Naive thymus-derived CD4-positive, alpha-beta T cell (primary cell): Measurements from ENCODE around the gene PPP1R1B. TPM values are rescaled to one million over a fixed set of nuclear protein-coding genes. Genes with fewer than 3 reads are reported as not detected.

Source experiments
- ATAC-seq: fragments of 150-1000 bp; cut with Tn5 transposase; 2 replicates; pipeline ENCODE4 v1.10.0; 2021; ENCODE audit warnings: mild to moderate bottlenecking, moderate library complexity
- CTCF ChIA-PET: fragments of 350-600 bp; sonication (Branson Sonifier 250); formaldehyde crosslinking; loops from one replicate; lab custom pipeline; 2021; ENCODE audit warnings: antibody characterized with exemption; lab: Charles Lee
- POLR2A ChIA-PET: fragments of 350-600 bp; sonication (Branson Sonifier 250); formaldehyde crosslinking; loops from one replicate; lab custom pipeline; 2021; ENCODE audit warnings: antibody characterized with exemption, inconsistent platforms; lab: Charles Lee
- DNase-seq, 9 donors: peaks; one replicate each; pipeline versions ENCODE4 v3.0.0 to v3.0.0-alpha.2; 2020 to 2022; ENCODE audit warnings: mixed read lengths in 1 of 9
- H3K27ac ChIP-seq: one replicate; pipeline ENCODE4 v1.7.0; 2013; ENCODE audit warnings: mild to moderate bottlenecking, low read depth, low read length, moderate library complexity
- H3K27me3 ChIP-seq, 2 donors: one replicate each; pipeline ENCODE4 v1.7.0; 2013; ENCODE audit warnings: low read length in 2 of 2, mild to moderate bottlenecking in 2 of 2, moderate library complexity in 2 of 2; ENCODE audit not compliant: control insufficient read depth in 2 of 2, insufficient read depth in 2 of 2
- H3K36me3 ChIP-seq, 3 experiments: 1 replicate in 2 of 3; 2 replicates in 1 of 3; pipeline ENCODE4 v1.7.0; 2013; ENCODE audit warnings: low read length in 3 of 3, mild to moderate bottlenecking in 3 of 3, moderate library complexity in 1 of 3; ENCODE audit not compliant: insufficient read depth in 3 of 3, control insufficient read depth in 2 of 3
- H3K4me1 ChIP-seq, 2 donors: one replicate each; pipeline ENCODE4 v1.7.0; 2013; ENCODE audit warnings: low read length in 2 of 2, mild to moderate bottlenecking in 2 of 2, moderate library complexity in 1 of 2; ENCODE audit not compliant: control insufficient read depth in 2 of 2, insufficient read depth in 2 of 2
- H3K4me3 ChIP-seq: 2 replicates; pipeline ENCODE4 v1.7.0; 2013; ENCODE audit warnings: mild to moderate bottlenecking, low read length
- H3K9me3 ChIP-seq, 3 experiments: 1 replicate in 2 of 3; 2 replicates in 1 of 3; pipeline ENCODE4 v1.7.0; 2013; ENCODE audit warnings: low read length in 3 of 3; ENCODE audit not compliant: control insufficient read depth in 2 of 3
- H3K27ac Mint-ChIP-seq, 9 donors: one replicate each; pipeline ENCODE4 v1.8.0; 2020 to 2022; ENCODE audit warnings: mixed read lengths in 9 of 9, mild to moderate bottlenecking in 8 of 9, moderate library complexity in 5 of 9, inconsistent platforms in 2 of 9
- H3K27me3 Mint-ChIP-seq, 5 donors: one replicate each; pipeline ENCODE4 v1.8.0; 2021 to 2022; ENCODE audit warnings: mixed read lengths in 5 of 5, mild to moderate bottlenecking in 1 of 5
- H3K36me3 Mint-ChIP-seq, 5 donors: one replicate each; pipeline ENCODE4 v1.8.0; 2020 to 2022; ENCODE audit warnings: mixed read lengths in 5 of 5, mild to moderate bottlenecking in 3 of 5, inconsistent platforms in 1 of 5
- H3K4me1 Mint-ChIP-seq, 7 donors: one replicate each; pipeline ENCODE4 v1.8.0; 2020 to 2022; ENCODE audit warnings: mixed read lengths in 7 of 7, mild to moderate bottlenecking in 3 of 7, inconsistent platforms in 1 of 7
- H3K4me3 Mint-ChIP-seq, 10 donors: one replicate each; pipeline ENCODE4 v1.8.0; 2020 to 2022; ENCODE audit warnings: mild to moderate bottlenecking in 10 of 10, mixed read lengths in 10 of 10, moderate library complexity in 6 of 10, inconsistent platforms in 2 of 10
- H3K9me3 Mint-ChIP-seq, 11 donors: one replicate each; pipeline ENCODE4 v1.8.0; 2020 to 2022; ENCODE audit warnings: mixed read lengths in 11 of 11, mild to moderate bottlenecking in 4 of 11, inconsistent platforms in 1 of 11, moderate library complexity in 1 of 11
- intact Hi-C, 2 donors: fragments of 100-400 bp; cut with micrococcal nuclease; formaldehyde crosslinking; loops; one replicate each; pipeline ENCODE4 v1.15.1; 2023
- polyA plus RNA-seq, 2 donors: library from polyadenylated mRNA; unstranded; fragments of 300-500 nt; fragmentation: Illumina TruSeq; gene quantifications; one replicate each; pipeline ENCODE4 v1.2.3, GENCODE V29; 2021
- total RNA-seq, 6 experiments: library from RNA in 5 of 6; stranded (reverse) in 5 of 6; gene quantifications; 1 replicate in 5 of 6; 2 replicates in 1 of 6; pipeline ENCODE4 v1.2.3 and lab custom pipeline; 2021 to 2026

PPP1R1B gene
- total and polyA plus RNA-seq, 7 experiments from 2014 or later, result not detected

- Histone ChIP-seq H3K27me3 (no peaks in the 10 kb centered on the region), H3K27ac (no peak overlapping the region), H3K36me3 (peaks cover 0 to 82% (median 4%) of the 10 kb centered on the region in 3 experiments), H3K9me3 (no peaks in the 10 kb centered on the region), H3K4me1 (peaks cover 4 to 35% of the 10 kb centered on the region in 2 donors), H3K4me3 (no peak overlapping the region)
- intact Hi-C loops, result no loop called here
- peak; percentile 42 for ATAC-seq
- peak overlapping the region in 7 of 10 donors; percentile 21 to 81 (median 51) for H3K4me3 Mint-ChIP-seq
- peaks cover 0 to 21% (median 7%) of the 10 kb centered on the region in 5 donors for H3K36me3 Mint-ChIP-seq
- no peaks in the 10 kb centered on the region for H3K9me3 Mint-ChIP-seq
- CTCF ChIA-PET, result interaction anchor here (1.0 to 2.0 kb wide), 4 partner anchors 11 to 71 kb away, joined by 3 to 8 read pairs (median 5); no protein-coding TSS in a partner anchor
- no peaks in the 10 kb centered on the region for H3K27me3 Mint-ChIP-seq
- DNase-seq, result peak in 1 of 9 donors; percentile 34
- peaks cover 25 to 62% (median 47%) of the 10 kb centered on the region in 7 donors for H3K4me1 Mint-ChIP-seq
- POLR2A ChIA-PET, result interaction anchor here (0.8 to 2.4 kb wide), 6 partner anchors 9 to 29 kb away, joined by 3 to 14 read pairs (median 3); partner anchors contain the start of genes PGAP3 and STARD3
- H3K27ac Mint-ChIP-seq, result peak overlapping the region in 8 of 9 donors; percentile 44 to 90 (median 66)
These were observed 31.6 kb downstream of the PPP1R1B start for GRCh38 chr17:39658346-39658745.

GRCh38 chr17:39658760-39659159 lies 32.0 kb downstream of the PPP1R1B start:
- Mint-ChIP-seq H3K27me3 (no peaks in the 10 kb centered on the region), H3K36me3 (peaks cover 0 to 21% (median 7%) of the 10 kb centered on the region in 5 donors), H3K27ac (peak overlapping the region in 8 of 9 donors; percentile 44 to 90 (median 76)), H3K4me1 (peaks cover 22 to 59% (median 44%) of the 10 kb centered on the region in 7 donors), H3K9me3 (no peaks in the 10 kb centered on the region), H3K4me3 (peak overlapping the region in 7 of 10 donors; percentile 42 to 81 (median 53))
- DNase-seq (no peak), ATAC-seq (no peak)
- Histone ChIP-seq H3K9me3 (no peaks in the 10 kb centered on the region), H3K27ac (no peak overlapping the region), H3K4me1 (peaks cover 0 to 35% of the 10 kb centered on the region in 2 donors), H3K4me3 (no peak overlapping the region), H3K27me3 (no peaks in the 10 kb centered on the region), H3K36me3 (peaks cover 0 to 78% (median 4%) of the 10 kb centered on the region in 3 experiments)
- ChIA-PET POLR2A (interaction anchor here (0.8 to 2.4 kb wide), 4 partner anchors 8 to 21 kb away, joined by 3 to 14 read pairs (median 5); partner anchors contain the start of gene STARD3), CTCF (interaction anchor here (1.0 to 2.0 kb wide), 4 partner anchors 10 to 71 kb away, joined by 3 to 8 read pairs (median 5); no protein-coding TSS in a partner anchor)
- intact Hi-C loops, result no loop called here

GRCh38 chr17:39659279-39660010 lies 32.7 kb downstream of the PPP1R1B start:
- peak overlapping the region; percentile 71 to 93 (median 90) for H3K27ac Mint-ChIP-seq
- no peaks in the 10 kb centered on the region for H3K27me3 Mint-ChIP-seq
- POLR2A ChIA-PET, result interaction anchor here (0.8 to 2.1 kb wide), 6 partner anchors 11 to 29 kb away, joined by 3 to 14 read pairs (median 4); partner anchors contain the start of gene PGAP3
- Histone ChIP-seq H3K27me3 (no peaks in the 10 kb centered on the region), H3K27ac (peak overlapping the region; percentile 55), H3K4me3 (no peak overlapping the region), H3K9me3 (no peaks in the 10 kb centered on the region), H3K36me3 (peaks cover 0 to 71% (median 4%) of the 10 kb centered on the region in 3 experiments), H3K4me1 (peaks cover 0 to 30% of the 10 kb centered on the region in 2 donors)
- peak overlapping the region in 9 of 10 donors; percentile 38 to 81 (median 60) for H3K4me3 Mint-ChIP-seq
- DNase-seq, result peak in 3 of 9 donors; percentile 27 to 38 (median 29)
- H3K36me3 Mint-ChIP-seq, result peaks cover 0 to 21% (median 7%) of the 10 kb centered on the region in 5 donors
- H3K9me3 Mint-ChIP-seq, result no peaks in the 10 kb centered on the region
- intact Hi-C loops, result no loop called here
- CTCF ChIA-PET, result interaction anchor here (0.6 to 1.2 kb wide), 4 partner anchors 10 to 38 kb away, joined by 3 to 4 read pairs (median 4); no protein-coding TSS in a partner anchor
- ATAC-seq, result peak; percentile 29
- peaks cover 19 to 57% (median 44%) of the 10 kb centered on the region in 7 donors for H3K4me1 Mint-ChIP-seq

GRCh38 chr17:39660011-39660360 lies 33.2 kb downstream of the PPP1R1B start:
- Mint-ChIP-seq H3K9me3 (no peaks in the 10 kb centered on the region), H3K27ac (peak overlapping the region; percentile 71 to 93 (median 90)), H3K27me3 (peaks cover 0 to under 1% (median 0%) of the 10 kb centered on the region in 5 donors), H3K36me3 (peaks cover 0 to 21% (median 7%) of the 10 kb centered on the region in 5 donors), H3K4me3 (peak overlapping the region in 9 of 10 donors; percentile 38 to 81 (median 60)), H3K4me1 (peaks cover 14 to 51% (median 38%) of the 10 kb centered on the region in 7 donors)
- peaks cover 0 to 25% of the 10 kb centered on the region in 2 donors for H3K4me1 ChIP-seq
- CTCF ChIA-PET, result interaction anchor here (0.8 to 1.2 kb wide), 3 partner anchors 10 to 38 kb away, joined by 3 to 4 read pairs (median 4); no protein-coding TSS in a partner anchor
- POLR2A ChIA-PET, result interaction anchor here (0.9 to 2.1 kb wide), 5 partner anchors 11 to 28 kb away, joined by 3 to 14 read pairs (median 5); partner anchors contain the start of gene PGAP3
- H3K27ac ChIP-seq, result peak overlapping the region; percentile 55
- intact Hi-C loops, result no loop called here
- no peaks in the 10 kb centered on the region for H3K27me3 ChIP-seq
- ATAC-seq, result no peak
- no peak overlapping the region for H3K4me3 ChIP-seq
- no peaks in the 10 kb centered on the region for H3K9me3 ChIP-seq
- peaks cover 0 to 70% (median 4%) of the 10 kb centered on the region in 3 experiments for H3K36me3 ChIP-seq
- no peak for DNase-seq

GRCh38 chr17:39660397-39661385 lies 33.9 kb downstream of the PPP1R1B start:
- ChIA-PET POLR2A (interaction anchor here (0.7 to 2.1 kb wide), 6 partner anchors 10 to 69 kb away, joined by 3 to 14 read pairs (median 4); partner anchors contain the start of genes MIEN1 and PGAP3), CTCF (interaction anchor here (1.2 kb wide), 1 partner anchor 39 kb away, joined by 3 read pairs; no protein-coding TSS in a partner anchor)
- intact Hi-C loops, result no loop called here
- ATAC-seq, result no peak
- Histone ChIP-seq H3K36me3 (peaks cover 0 to 70% (median 4%) of the 10 kb centered on the region in 3 experiments), H3K9me3 (no peaks in the 10 kb centered on the region), H3K27ac (peak overlapping the region; percentile 55), H3K4me3 (no peak overlapping the region), H3K4me1 (peaks cover 0 to 25% of the 10 kb centered on the region in 2 donors), H3K27me3 (no peaks in the 10 kb centered on the region)
- peaks cover 8 to 44% (median 31%) of the 10 kb centered on the region in 7 donors for H3K4me1 Mint-ChIP-seq
- H3K36me3 Mint-ChIP-seq, result peaks cover 0 to 15% (median 5%) of the 10 kb centered on the region in 5 donors
- no peak for DNase-seq
- H3K9me3 Mint-ChIP-seq, result no peaks in the 10 kb centered on the region
- H3K4me3 Mint-ChIP-seq, result peak overlapping the region in 5 of 10 donors; percentile 11 to 75 (median 48)
- peak overlapping the region in 7 of 9 donors; percentile 75 to 92 (median 89) for H3K27ac Mint-ChIP-seq
- H3K27me3 Mint-ChIP-seq, result peaks cover 0 to 6% (median 0%) of the 10 kb centered on the region in 5 donors
